ENCODE results near the gene SCRT2.

SCRT2 gene

GRCh38 chr20:714453-714852 lies 38.9 kb upstream of the SCRT2 start:
- H3K9me3 ChIP-seq (ENCODE audit: control insufficient read depth, insufficient read depth, low read length): peaks cover 7% of the 10 kb centered on the region; the same call in 1 of the 2 replicates
- no peaks in the 10 kb centered on the region for H3K36me3 ChIP-seq (ENCODE audit: control insufficient read depth, low read length)
- H3K9me2 ChIP-seq (replicated peaks; ENCODE audit: control insufficient read depth, low read length): no peaks in the 10 kb centered on the region
- H3K4me2 ChIP-seq (ENCODE audit: low read length): no peak overlapping the region
- H3K4me3 ChIP-seq (ENCODE audit: low read length): no peak overlapping the region
- no peak overlapping the region for H3K27ac ChIP-seq (ENCODE audit: low read depth, low read length)
- H3K4me1 ChIP-seq (ENCODE audit: control insufficient read depth, low read length): no peaks in the 10 kb centered on the region
- no peaks in the 10 kb centered on the region for H3F3A ChIP-seq (ENCODE audit: control insufficient read depth, insufficient read depth)
- H4K20me1 ChIP-seq (ENCODE audit: control insufficient read depth, insufficient read depth, low read depth, low read length): no peaks in the 10 kb centered on the region
- TF ChIP-seq EZH2phosphoT487 (IDR thresholded peaks at IDR 0.05; ENCODE audit: borderline replicate concordance, low read length) (no peak), CTCF (IDR thresholded peaks at IDR 0.05; ENCODE audit: low read depth, low read length, poor library complexity, severe bottlenecking) (no peak)
- no peaks in the 10 kb centered on the region; the same call in 1 of the 2 replicates for H3K27me3 ChIP-seq (ENCODE audit: control insufficient read depth, low read length)
- no peaks in the 10 kb centered on the region for H3K79me2 ChIP-seq (ENCODE audit: control insufficient read depth, low read length)

GRCh38 chr20:711576-711975 lies 36.0 kb upstream of the SCRT2 start:
- TF ChIP-seq EZH2phosphoT487 (IDR thresholded peaks at IDR 0.05; ENCODE audit: borderline replicate concordance, low read length) (no peak), CTCF (IDR thresholded peaks at IDR 0.05; ENCODE audit: low read depth, low read length, poor library complexity, severe bottlenecking) (no peak)
- H3K27me3 ChIP-seq (ENCODE audit: control insufficient read depth, low read length): no peaks in the 10 kb centered on the region; the same call in 1 of the 2 replicates
- H4K20me1 ChIP-seq (ENCODE audit: control insufficient read depth, insufficient read depth, low read depth, low read length): no peaks in the 10 kb centered on the region
- peaks cover 7% of the 10 kb centered on the region; the same call in 1 of the 2 replicates for H3K9me3 ChIP-seq (ENCODE audit: control insufficient read depth, insufficient read depth, low read length)
- H3K79me2 ChIP-seq (ENCODE audit: control insufficient read depth, low read length): no peaks in the 10 kb centered on the region
- no peaks in the 10 kb centered on the region for H3F3A ChIP-seq (ENCODE audit: control insufficient read depth, insufficient read depth)
- H3K27ac ChIP-seq (ENCODE audit: low read depth, low read length): no peak overlapping the region
- no peaks in the 10 kb centered on the region for H3K36me3 ChIP-seq (ENCODE audit: control insufficient read depth, low read length)
- H3K4me1 ChIP-seq (ENCODE audit: control insufficient read depth, low read length): no peaks in the 10 kb centered on the region
- no peak overlapping the region for H3K4me3 ChIP-seq (ENCODE audit: low read length)
- no peak overlapping the region for H3K4me2 ChIP-seq (ENCODE audit: low read length)
- no peaks in the 10 kb centered on the region for H3K9me2 ChIP-seq (replicated peaks; ENCODE audit: control insufficient read depth, low read length)

GRCh38 chr20:710780-711450 lies 35.3 kb upstream of the SCRT2 start:
- H3K4me3 ChIP-seq (ENCODE audit: low read length): no peak overlapping the region
- H3K9me2 ChIP-seq (replicated peaks; ENCODE audit: control insufficient read depth, low read length): no peaks in the 10 kb centered on the region
- H3K27me3 ChIP-seq (ENCODE audit: control insufficient read depth, low read length): no peaks in the 10 kb centered on the region; the same call in 1 of the 2 replicates
- no peak for TF ChIP-seq EZH2phosphoT487 (IDR thresholded peaks at IDR 0.05; ENCODE audit: borderline replicate concordance, low read length)
- TF ChIP-seq CTCF (IDR thresholded peaks at IDR 0.05; ENCODE audit: low read depth, low read length, poor library complexity, severe bottlenecking): no peak
- no peaks in the 10 kb centered on the region for H3F3A ChIP-seq (ENCODE audit: control insufficient read depth, insufficient read depth)
- peaks cover 7% of the 10 kb centered on the region; the same call in 1 of the 2 replicates for H3K9me3 ChIP-seq (ENCODE audit: control insufficient read depth, insufficient read depth, low read length)
- no peaks in the 10 kb centered on the region for H3K4me1 ChIP-seq (ENCODE audit: control insufficient read depth, low read length)
- H3K27ac ChIP-seq (ENCODE audit: low read depth, low read length): no peak overlapping the region
- no peaks in the 10 kb centered on the region for H3K36me3 ChIP-seq (ENCODE audit: control insufficient read depth, low read length)
- no peaks in the 10 kb centered on the region for H4K20me1 ChIP-seq (ENCODE audit: control insufficient read depth, insufficient read depth, low read depth, low read length)
- H3K79me2 ChIP-seq (ENCODE audit: control insufficient read depth, low read length): no peaks in the 10 kb centered on the region
- H3K4me2 ChIP-seq (ENCODE audit: low read length): no peak overlapping the region
